Neural cell (in vitro differentiated cells): ENCODE measurements around the gene ZSWIM6. TPM values are rescaled to one million over a fixed set of nuclear protein-coding genes. Genes with fewer than 3 reads are reported as not detected.

Experiments
- H2AFZ ChIP-seq: fragments of 200-600, 300-800 bp; sonication (generic), shearing (Covaris generic); 2 replicates; pipeline ENCODE4 v1.6.0; 2014; ENCODE audit warnings: low read depth, mild to moderate bottlenecking, antibody characterized with exemption, low read length, moderate library complexity
- H3F3A ChIP-seq: fragments of 200-600 bp; shearing (Covaris generic); 2 replicates; pipeline ENCODE4 v1.6.1; 2016; ENCODE audit warnings: mild to moderate bottlenecking, moderate library complexity, mixed read lengths, antibody characterized with exemption, low read length; ENCODE audit not compliant: insufficient read depth, poor library complexity, severe bottlenecking
- H3K27ac ChIP-seq: fragments of 200-600, 300-800 bp; sonication (generic), shearing (Covaris generic); 2 replicates; pipeline ENCODE4 v1.5.1; 2014; ENCODE audit warnings: mild to moderate bottlenecking, low read length, moderate library complexity
- H3K27me3 ChIP-seq: fragments of 300-800, 200-600 bp; sonication (generic), shearing (Covaris generic); 2 replicates; pipeline ENCODE4 v1.6.0; 2014; ENCODE audit warnings: mild to moderate bottlenecking, low read depth, low read length, moderate library complexity; ENCODE audit not compliant: insufficient read depth
- H3K36me3 ChIP-seq: fragments of 300-800, 200-600 bp; sonication (generic), shearing (Covaris generic); 2 replicates; pipeline ENCODE4 v1.5.1; 2014; ENCODE audit warnings: mild to moderate bottlenecking, antibody characterized with exemption, low read length, moderate library complexity; ENCODE audit not compliant: insufficient read depth
- H3K4me2 ChIP-seq: fragments of 300-800, 200-600 bp; sonication (generic), shearing (Covaris generic); 2 replicates; pipeline ENCODE4 v1.6.0; 2014; ENCODE audit warnings: mild to moderate bottlenecking, low read length
- H3K4me3 ChIP-seq: fragments of 300-800, 200-600 bp; sonication (generic), shearing (Covaris generic); 2 replicates; pipeline ENCODE4 v1.5.1; 2014; ENCODE audit warnings: mild to moderate bottlenecking, low read length, moderate library complexity
- H3K79me2 ChIP-seq: fragments of 200-600 bp; shearing (Covaris generic); replicated peaks from 2 replicates; pipeline ENCODE4 v1.6.0; 2014; ENCODE audit warnings: mild to moderate bottlenecking, low read length, moderate library complexity; ENCODE audit not compliant: insufficient read depth
- H3K9ac ChIP-seq: fragments of 300-800, 200-600 bp; sonication (generic), shearing (Covaris generic); 2 replicates; pipeline ENCODE4 v1.6.1; 2016; ENCODE audit warnings: mild to moderate bottlenecking, low read length, mixed read lengths
- H3K9me2 ChIP-seq: fragments of 200-600 bp; shearing (Covaris generic); 2 replicates; pipeline ENCODE4 v1.6.1; 2016; ENCODE audit warnings: mild to moderate bottlenecking, low read length, mixed read lengths; ENCODE audit not compliant: insufficient read depth
- H3K9me3 ChIP-seq: fragments of 200-600, 300-800 bp; sonication (generic), shearing (Covaris generic); 2 replicates; pipeline ENCODE4 v1.6.1; 2016; ENCODE audit warnings: mild to moderate bottlenecking, mixed run types, low read length, moderate library complexity, mixed read lengths
- H4K20me1 ChIP-seq: fragments of 200-600 bp; shearing (Covaris generic); 2 replicates; pipeline ENCODE4 v1.6.1; 2016; ENCODE audit warnings: mild to moderate bottlenecking, mixed run types; ENCODE audit not compliant: insufficient read depth
- CTCF ChIP-seq: fragments of 450-650 bp; IDR thresholded peaks from 2 replicates; pipeline ENCODE4 v1.5.1; 2014; ENCODE audit warnings: antibody characterized with exemption, mild to moderate bottlenecking, moderate library complexity; ENCODE audit not compliant: poor library complexity, severe bottlenecking
- EP300 ChIP-seq: fragments of 450-650 bp; conservative IDR thresholded peaks from 2 replicates; pipeline ENCODE4 v1.6.1; 2014; ENCODE audit warnings: antibody characterized with exemption, mild to moderate bottlenecking, moderate library complexity; ENCODE audit not compliant: poor library complexity, severe bottlenecking
- EZH2 ChIP-seq: fragments of 200-600, 300-800 bp; shearing (Covaris generic), sonication (generic); IDR thresholded peaks from 2 replicates; pipeline ENCODE4 v1.6.1; 2014; ENCODE audit warnings: antibody characterized with exemption, low read length, borderline replicate concordance, mild to moderate bottlenecking; ENCODE audit not compliant: insufficient read depth, poor library complexity, severe bottlenecking
- MXI1 ChIP-seq: fragments of 450-650 bp; conservative IDR thresholded peaks from 2 replicates; pipeline ENCODE4 v1.6.1; 2014; ENCODE audit warnings: antibody characterized with exemption, mild to moderate bottlenecking; ENCODE audit not compliant: poor library complexity, severe bottlenecking
- POLR2AphosphoS5 ChIP-seq: IDR thresholded peaks from 2 replicates; pipeline ENCODE4 v1.6.1; 2012
- RAD21 ChIP-seq: fragments of 450-650 bp; conservative IDR thresholded peaks from 2 replicates; pipeline ENCODE4 v1.6.1; 2014; ENCODE audit warnings: antibody characterized with exemption, mild to moderate bottlenecking, moderate library complexity
- REST ChIP-seq: IDR thresholded peaks from 2 replicates; pipeline ENCODE4 v1.6.1; 2012; ENCODE audit warnings: borderline replicate concordance
- SMC3 ChIP-seq: fragments of 450-650 bp; conservative IDR thresholded peaks from 2 replicates; pipeline ENCODE4 v1.6.1; 2014; ENCODE audit warnings: antibody characterized with exemption, mild to moderate bottlenecking, moderate library complexity; ENCODE audit not compliant: poor library complexity
- TAF1 ChIP-seq: IDR thresholded peaks from 2 replicates; pipeline ENCODE4 v1.6.1; 2012; ENCODE audit warnings: low read depth
- polyA plus RNA-seq: library from polyadenylated mRNA; depleted of rRNA; stranded (reverse); fragments of >200 nt; gene quantifications from 2 replicates; pipeline ENCODE4 v1.2.3, GENCODE V29; 2014

ZSWIM6 gene
- polyA plus RNA-seq, 1 donor from 2014 or later, result 43.6 TPM

GRCh38 chr5:61320860-61321259 is 11.2 kb upstream of the ZSWIM6 start:
- Histone ChIP-seq H3K79me2 (no peaks in the 10 kb centered on the region), H3K27ac (no peak overlapping the region), H2AFZ (no peak overlapping the region), H4K20me1 (no peaks in the 10 kb centered on the region), H3K4me2 (no peak overlapping the region), H3K9ac (no peak overlapping the region), H3K36me3 (no peaks in the 10 kb centered on the region), H3F3A (no peaks in the 10 kb centered on the region), H3K9me3 (no peaks in the 10 kb centered on the region), H3K27me3 (no peaks in the 10 kb centered on the region), H3K4me3 (no peak overlapping the region), H3K9me2 (no peaks in the 10 kb centered on the region)
- no peak for TF ChIP-seq EZH2
- no peak for TF ChIP-seq MXI1
- no peak for TF ChIP-seq RAD21
- TF ChIP-seq CTCF, result no peak
- no peak for TF ChIP-seq REST
- no peak for TF ChIP-seq SMC3
- no peak for TF ChIP-seq TAF1
- no peak for TF ChIP-seq EP300
- no peak for TF ChIP-seq POLR2AphosphoS5

GRCh38 chr5:61321669-61322068 is 10.4 kb upstream of the ZSWIM6 start:
- TF ChIP-seq REST, result no peak
- TF ChIP-seq EZH2, result no peak
- no peak for TF ChIP-seq SMC3
- TF ChIP-seq RAD21, result no peak
- TF ChIP-seq POLR2AphosphoS5, result no peak
- TF ChIP-seq MXI1, result no peak
- TF ChIP-seq EP300, result no peak
- TF ChIP-seq TAF1, result no peak
- TF ChIP-seq CTCF, result no peak
- Histone ChIP-seq H3K9ac (no peak overlapping the region), H3K36me3 (no peaks in the 10 kb centered on the region), H2AFZ (no peak overlapping the region), H3K4me3 (no peak overlapping the region), H3K27ac (no peak overlapping the region), H4K20me1 (no peaks in the 10 kb centered on the region), H3K4me2 (no peak overlapping the region), H3K27me3 (no peaks in the 10 kb centered on the region), H3K9me2 (no peaks in the 10 kb centered on the region), H3K9me3 (no peaks in the 10 kb centered on the region), H3F3A (no peaks in the 10 kb centered on the region), H3K79me2 (no peaks in the 10 kb centered on the region)
